Endodermal cell (in vitro differentiated cells): Measurements from ENCODE around the gene DIPK1A. TPM values are rescaled to one million over a fixed set of nuclear protein-coding genes. Genes with fewer than 3 reads are reported as not detected.

Source experiments
- DNase-seq: peaks from one replicate; pipeline ENCODE4 v3.0.0-alpha.2; 2017
- H3K27ac ChIP-seq: 2 replicates; pipeline ENCODE4 v1.5.1; 2013; ENCODE audit warnings: mild to moderate bottlenecking, low read depth, low read length, moderate library complexity
- H3K27me3 ChIP-seq: 2 replicates; pipeline ENCODE4 v1.6.1; 2013; ENCODE audit warnings: mild to moderate bottlenecking, low read length, moderate library complexity; ENCODE audit not compliant: insufficient read depth, control insufficient read depth, poor library complexity, severe bottlenecking
- H3K36me3 ChIP-seq: 2 replicates; pipeline ENCODE4 v1.7.0; 2013; ENCODE audit warnings: mild to moderate bottlenecking, low read length, moderate library complexity; ENCODE audit not compliant: control insufficient read depth, insufficient read depth
- H3K4me1 ChIP-seq: one replicate; pipeline ENCODE4 v1.7.0; 2013; ENCODE audit warnings: low read length; ENCODE audit not compliant: control insufficient read depth, insufficient read depth
- H3K4me3 ChIP-seq: 2 replicates; pipeline ENCODE4 v1.5.1; 2013; ENCODE audit warnings: mild to moderate bottlenecking, low read length, moderate library complexity
- H3K9ac ChIP-seq: 2 replicates; pipeline ENCODE4 v1.6.1; 2013; ENCODE audit warnings: mild to moderate bottlenecking, low read length, moderate library complexity; ENCODE audit not compliant: poor library complexity, severe bottlenecking; ENCODE audit errors: extremely low read depth
- H3K9me3 ChIP-seq: 2 replicates; pipeline ENCODE4 v1.6.1; 2013; ENCODE audit warnings: mild to moderate bottlenecking, low read length, moderate library complexity; ENCODE audit not compliant: control insufficient read depth
- H3K27ac Mint-ChIP-seq: 2 replicates; pipeline ENCODE4 v1.8.0; 2020; ENCODE audit warnings: mixed read lengths
- H3K27me3 Mint-ChIP-seq: 2 replicates; pipeline ENCODE4 v1.8.0; 2021; ENCODE audit warnings: mild to moderate bottlenecking, mixed read lengths; ENCODE audit not compliant: insufficient read depth
- H3K36me3 Mint-ChIP-seq: 2 replicates; pipeline ENCODE4 v1.8.0; 2020; ENCODE audit warnings: low read depth, mixed read lengths
- H3K4me1 Mint-ChIP-seq: 2 replicates; pipeline ENCODE4 v1.8.0; 2020; ENCODE audit warnings: mixed read lengths
- H3K4me3 Mint-ChIP-seq: 2 replicates; pipeline ENCODE4 v1.8.0; 2020; ENCODE audit warnings: mild to moderate bottlenecking, moderate library complexity, mixed read lengths
- H3K9me3 Mint-ChIP-seq: 2 replicates; pipeline ENCODE4 v1.8.0; 2020; ENCODE audit warnings: mild to moderate bottlenecking, mixed read lengths
- WGBS, 2 experiments: methylation state at CpG; one replicate each; pipeline versions ENCODE4 v1.1.5 to v1.1.7; 2013; ENCODE audit warnings: missing lambda C conversion rate in 2 of 2, mixed read lengths in 1 of 2; ENCODE audit not compliant: insufficient coverage in 1 of 2, insufficient read length in 1 of 2; 5-methylcytosine and 5-hydroxymethylcytosine counted together
- total RNA-seq, 2 donors: library from RNA; stranded (reverse); fragmentation: NEBNext Ultra II Directional in 1 of 2; extraction: Animal tissue kit (Norgen Biotek cat#: 25700) in 1 of 2; gene quantifications; 2 replicates in 1 of 2; 3 replicates in 1 of 2; pipeline ENCODE4 v1.2.1, GENCODE V29; 2021
- TF ChIP-seq, protein P1 (sequence below): fragments of 200-600 bp; sonication (generic); conservative IDR thresholded peaks from 2 replicates; pipeline ENCODE4 v1.5.0; 2021; ENCODE audit warnings: antibody characterized with exemption, mild to moderate bottlenecking

DIPK1A gene
- total RNA-seq, 2 donors from 2014 or later: 4.0 to 6.6 TPM

DNA sequence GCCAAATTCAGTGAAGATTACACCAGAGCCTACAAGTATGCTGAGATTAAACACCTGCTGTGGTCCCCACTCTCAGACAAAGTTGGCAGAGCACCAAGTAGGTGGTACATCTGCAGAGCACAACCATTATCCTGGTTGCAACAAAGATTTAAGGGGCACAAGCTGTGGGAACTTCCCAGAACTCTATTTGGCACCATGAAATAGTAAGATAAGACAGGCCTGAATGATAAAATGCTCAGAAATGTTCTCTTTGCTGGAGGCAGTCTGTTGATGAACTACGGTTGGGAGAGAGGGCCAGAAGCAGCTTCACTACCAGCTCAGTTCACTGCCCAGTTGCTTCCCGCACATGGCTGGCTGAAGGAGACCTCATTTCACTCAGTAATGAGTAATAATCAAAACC is 109.5 kb downstream of the DIPK1A start:
- Histone ChIP-seq H3K27ac (no peak overlapping the region), H3K9ac (no peak overlapping the region), H3K4me3 (no peak overlapping the region), H3K9me3 (no peaks in the 10 kb centered on the region), H3K4me1 (no peaks in the 10 kb centered on the region), H3K36me3 (no peaks in the 10 kb centered on the region), H3K27me3 (no peaks in the 10 kb centered on the region)
- no peaks in the 10 kb centered on the region for H3K36me3 Mint-ChIP-seq
- H3K9me3 Mint-ChIP-seq: no peaks in the 10 kb centered on the region
- WGBS, 2 experiments: 73 to 96% methylated on average over 1 to 2 of the region's 2 CpGs
- no peak for DNase-seq
- no peaks in the 10 kb centered on the region for H3K27me3 Mint-ChIP-seq
- H3K4me1 Mint-ChIP-seq: no peaks in the 10 kb centered on the region
- TF ChIP-seq, protein P1, sequence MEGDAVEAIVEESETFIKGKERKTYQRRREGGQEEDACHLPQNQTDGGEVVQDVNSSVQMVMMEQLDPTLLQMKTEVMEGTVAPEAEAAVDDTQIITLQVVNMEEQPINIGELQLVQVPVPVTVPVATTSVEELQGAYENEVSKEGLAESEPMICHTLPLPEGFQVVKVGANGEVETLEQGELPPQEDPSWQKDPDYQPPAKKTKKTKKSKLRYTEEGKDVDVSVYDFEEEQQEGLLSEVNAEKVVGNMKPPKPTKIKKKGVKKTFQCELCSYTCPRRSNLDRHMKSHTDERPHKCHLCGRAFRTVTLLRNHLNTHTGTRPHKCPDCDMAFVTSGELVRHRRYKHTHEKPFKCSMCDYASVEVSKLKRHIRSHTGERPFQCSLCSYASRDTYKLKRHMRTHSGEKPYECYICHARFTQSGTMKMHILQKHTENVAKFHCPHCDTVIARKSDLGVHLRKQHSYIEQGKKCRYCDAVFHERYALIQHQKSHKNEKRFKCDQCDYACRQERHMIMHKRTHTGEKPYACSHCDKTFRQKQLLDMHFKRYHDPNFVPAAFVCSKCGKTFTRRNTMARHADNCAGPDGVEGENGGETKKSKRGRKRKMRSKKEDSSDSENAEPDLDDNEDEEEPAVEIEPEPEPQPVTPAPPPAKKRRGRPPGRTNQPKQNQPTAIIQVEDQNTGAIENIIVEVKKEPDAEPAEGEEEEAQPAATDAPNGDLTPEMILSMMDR: no peak
- no peak overlapping the region for H3K27ac Mint-ChIP-seq
- no peak overlapping the region for H3K4me3 Mint-ChIP-seq

DNA sequence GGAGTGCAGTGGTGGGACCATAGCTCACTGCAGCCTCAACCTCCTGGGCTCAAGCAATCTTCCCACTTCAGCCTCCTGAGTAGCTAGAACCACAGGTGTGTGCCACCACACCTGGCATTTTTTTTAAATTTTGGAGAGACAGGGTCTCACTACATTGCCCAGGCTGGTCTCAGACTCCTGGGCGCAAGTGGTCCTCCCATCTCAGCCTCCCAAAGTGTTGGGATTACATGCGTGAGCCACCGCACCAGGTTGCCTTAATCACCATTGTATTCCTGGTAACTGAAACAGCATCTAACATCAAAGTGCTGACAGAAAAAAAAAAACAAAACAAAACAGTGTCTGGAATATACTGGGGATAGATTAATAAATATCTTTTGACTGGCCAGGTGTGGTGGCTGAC is 111.2 kb downstream of the DIPK1A start:
- no peaks in the 10 kb centered on the region for H3K36me3 ChIP-seq
- no peak overlapping the region for H3K27ac ChIP-seq
- TF ChIP-seq, protein P1: no peak
- no peak overlapping the region for H3K9ac ChIP-seq
- H3K9me3 ChIP-seq: no peaks in the 10 kb centered on the region
- H3K4me3 ChIP-seq: no peak overlapping the region
- H3K4me1 ChIP-seq: no peaks in the 10 kb centered on the region
- Mint-ChIP-seq H3K9me3 (no peaks in the 10 kb centered on the region), H3K4me3 (no peak overlapping the region), H3K27ac (no peak overlapping the region), H3K27me3 (no peaks in the 10 kb centered on the region), H3K4me1 (no peaks in the 10 kb centered on the region), H3K36me3 (peaks cover 6% of the 10 kb centered on the region)
- no peaks in the 10 kb centered on the region for H3K27me3 ChIP-seq
- 90 to 94% methylated on average over 3 of the region's 3 CpGs for WGBS, 2 experiments
- no peak for DNase-seq

DNA sequence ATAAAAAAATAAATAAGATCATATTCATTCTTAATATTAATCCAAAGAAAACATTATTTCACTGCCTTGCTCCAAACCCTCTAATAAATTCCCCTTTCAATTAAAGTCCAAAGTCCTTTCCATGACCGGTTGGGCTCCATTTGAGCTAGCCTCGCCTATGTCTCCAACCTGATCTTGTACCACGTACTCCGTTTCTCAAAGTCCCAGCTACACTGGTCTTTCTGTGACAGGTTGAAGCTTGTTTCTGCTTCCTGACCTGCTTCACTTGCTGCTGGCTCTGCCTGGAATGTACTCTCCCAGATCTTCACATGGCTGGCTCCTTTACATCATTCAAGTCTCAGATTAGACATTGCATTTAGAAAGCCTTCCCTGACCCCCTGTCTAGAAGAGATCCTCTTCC is 113.1 kb downstream of the DIPK1A start:
- H3K27ac Mint-ChIP-seq: no peak overlapping the region
- Histone ChIP-seq H3K36me3 (peaks cover 14% of the 10 kb centered on the region), H3K27ac (no peak overlapping the region), H3K9ac (no peak overlapping the region), H3K9me3 (no peaks in the 10 kb centered on the region), H3K4me1 (no peaks in the 10 kb centered on the region), H3K27me3 (no peaks in the 10 kb centered on the region), H3K4me3 (no peak overlapping the region)
- H3K36me3 Mint-ChIP-seq: peaks cover 18% of the 10 kb centered on the region
- no peak overlapping the region for H3K4me3 Mint-ChIP-seq
- H3K4me1 Mint-ChIP-seq: no peaks in the 10 kb centered on the region
- DNase-seq: no peak
- H3K27me3 Mint-ChIP-seq: no peaks in the 10 kb centered on the region
- H3K9me3 Mint-ChIP-seq: no peaks in the 10 kb centered on the region
- TF ChIP-seq, protein P1: no peak
- WGBS, 2 experiments: 81 to 89% methylated on average over 4 of the region's 4 CpGs
